Hepatocyte (in vitro differentiated cells): ENCODE results near the gene ENPP1. TPM values are rescaled to one million over a fixed set of nuclear protein-coding genes. Genes with fewer than 3 reads are reported as not detected.

Experiments
- DNase-seq: peaks from one replicate; pipeline ENCODE4 v3.0.0-alpha.2; 2016; ENCODE audit warnings: low spot score
- H2AFZ ChIP-seq: fragments of 200-600 bp; sonication (generic); 2 replicates; pipeline ENCODE4 v1.6.0; 2016; ENCODE audit warnings: antibody characterized with exemption, mild to moderate bottlenecking
- H3K27ac ChIP-seq: fragments of 200-600 bp; sonication (generic); 2 replicates; pipeline ENCODE4 v1.5.1; 2016; ENCODE audit warnings: mild to moderate bottlenecking
- H3K27me3 ChIP-seq: fragments of 200-600 bp; sonication (generic); 2 replicates; pipeline ENCODE4 v1.6.1; 2016
- H3K36me3 ChIP-seq: fragments of 200-600 bp; sonication (generic); replicated peaks from 2 replicates; pipeline ENCODE4 v1.5.1; 2016; ENCODE audit warnings: low read depth; ENCODE audit not compliant: insufficient read depth
- H3K4me1 ChIP-seq: fragments of 200-600 bp; sonication (generic); 2 replicates; pipeline ENCODE4 v1.5.1; 2016; ENCODE audit warnings: mild to moderate bottlenecking, moderate library complexity; ENCODE audit not compliant: insufficient read depth
- H3K4me2 ChIP-seq: fragments of 200-600 bp; sonication (generic); 2 replicates; pipeline ENCODE4 v1.6.0; 2016
- H3K4me3 ChIP-seq: fragments of 200-600 bp; sonication (generic); 2 replicates; pipeline ENCODE4 v1.5.1; 2016; ENCODE audit warnings: mild to moderate bottlenecking
- H3K79me2 ChIP-seq: fragments of 200-600 bp; sonication (generic); 2 replicates; pipeline ENCODE4 v1.6.0; 2017; ENCODE audit warnings: mild to moderate bottlenecking
- H3K9me2 ChIP-seq: fragments of 200-600 bp; sonication (generic); replicated peaks from 2 replicates; pipeline ENCODE4 v1.6.0; 2017; ENCODE audit warnings: mild to moderate bottlenecking; ENCODE audit not compliant: insufficient read depth
- H3K9me3 ChIP-seq: fragments of 200-600 bp; sonication (generic); 2 replicates; pipeline ENCODE4 v1.5.1; 2016; ENCODE audit warnings: low read depth, mild to moderate bottlenecking
- H4K20me1 ChIP-seq: fragments of 200-600 bp; sonication (generic); 2 replicates; pipeline ENCODE4 v1.6.0; 2016; ENCODE audit warnings: mild to moderate bottlenecking; ENCODE audit not compliant: insufficient read depth, poor library complexity, severe bottlenecking
- EZH2 ChIP-seq: fragments of 200-600 bp; sonication (generic); IDR thresholded peaks from 2 replicates; pipeline ENCODE4 v1.6.1; 2016; ENCODE audit warnings: antibody characterized with exemption, mild to moderate bottlenecking, borderline replicate concordance
- EZH2phosphoT487 ChIP-seq: fragments of 200-600 bp; sonication (generic); IDR thresholded peaks from one replicate; pipeline ENCODE4 v1.6.1; 2018; ENCODE audit warnings: antibody characterized with exemption, mild to moderate bottlenecking, low read depth, moderate library complexity; ENCODE audit not compliant: unreplicated experiment, severe bottlenecking
- WGBS: methylation state at CpG from one replicate; pipeline ENCODE4 v1.1.6; 2016; ENCODE audit warnings: low lambda C conversion rate; ENCODE audit errors: missing lambda C conversion rate; 5-methylcytosine and 5-hydroxymethylcytosine counted together
- polyA plus RNA-seq: library from polyadenylated mRNA; unstranded; fragments of >200 nt; fragmentation: Nextera tagmentation; extraction: Ambion mirVana; gene quantifications from 2 replicates; pipeline ENCODE4 v1.2.1, GENCODE V29; 2016
- total RNA-seq: library from RNA; depleted of rRNA; stranded (reverse); fragments of >200 nt; gene quantifications from 2 replicates; pipeline ENCODE4 v1.2.3, GENCODE V29; 2014
- TF ChIP-seq, protein P1 (sequence below): fragments of 200-600 bp; sonication (generic); IDR thresholded peaks from 2 replicates; pipeline ENCODE4 v1.5.1; 2016; ENCODE audit warnings: antibody characterized with exemption, mild to moderate bottlenecking; ENCODE audit not compliant: poor library complexity

Gene ENPP1
- total and polyA plus RNA-seq, 2 experiments from 2014 or later = 74.7 to 86.9 TPM

DNA sequence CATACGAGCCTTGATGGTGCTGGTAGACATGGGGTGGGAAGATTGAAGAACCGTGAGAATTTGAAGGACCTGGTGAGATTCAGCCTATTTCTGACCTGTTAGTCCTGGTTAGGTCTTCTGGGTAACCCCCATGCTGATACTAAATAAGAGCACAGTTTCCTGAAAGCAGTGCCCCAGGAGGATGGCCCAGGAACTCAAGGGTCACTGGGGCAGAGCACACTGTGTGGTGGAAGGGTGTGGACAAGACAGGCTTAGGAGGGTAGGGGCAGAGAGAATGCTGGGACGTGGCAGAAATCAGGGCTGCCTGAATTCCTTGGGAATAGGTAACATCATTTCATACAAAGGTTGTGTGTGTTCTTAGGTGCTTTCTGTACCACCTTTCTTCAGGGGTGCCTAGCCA is 31.9 kb upstream of the ENPP1 start:
- WGBS = 94% methylated on average over 3 of the region's 3 CpGs
- Histone ChIP-seq H3K9me3 (no peaks in the 10 kb centered on the region), H3K9me2 (no peaks in the 10 kb centered on the region), H4K20me1 (no peaks in the 10 kb centered on the region), H3K4me2 (no peak overlapping the region), H3K36me3 (no peaks in the 10 kb centered on the region), H3K27ac (peak overlapping the region; percentile 54), H3K79me2 (no peaks in the 10 kb centered on the region), H2AFZ (no peak overlapping the region), H3K27me3 (no peaks in the 10 kb centered on the region), H3K4me1 (peaks cover 13% of the 10 kb centered on the region), H3K4me3 (no peak overlapping the region)
- no peak for DNase-seq
- TF ChIP-seq, protein P1, sequence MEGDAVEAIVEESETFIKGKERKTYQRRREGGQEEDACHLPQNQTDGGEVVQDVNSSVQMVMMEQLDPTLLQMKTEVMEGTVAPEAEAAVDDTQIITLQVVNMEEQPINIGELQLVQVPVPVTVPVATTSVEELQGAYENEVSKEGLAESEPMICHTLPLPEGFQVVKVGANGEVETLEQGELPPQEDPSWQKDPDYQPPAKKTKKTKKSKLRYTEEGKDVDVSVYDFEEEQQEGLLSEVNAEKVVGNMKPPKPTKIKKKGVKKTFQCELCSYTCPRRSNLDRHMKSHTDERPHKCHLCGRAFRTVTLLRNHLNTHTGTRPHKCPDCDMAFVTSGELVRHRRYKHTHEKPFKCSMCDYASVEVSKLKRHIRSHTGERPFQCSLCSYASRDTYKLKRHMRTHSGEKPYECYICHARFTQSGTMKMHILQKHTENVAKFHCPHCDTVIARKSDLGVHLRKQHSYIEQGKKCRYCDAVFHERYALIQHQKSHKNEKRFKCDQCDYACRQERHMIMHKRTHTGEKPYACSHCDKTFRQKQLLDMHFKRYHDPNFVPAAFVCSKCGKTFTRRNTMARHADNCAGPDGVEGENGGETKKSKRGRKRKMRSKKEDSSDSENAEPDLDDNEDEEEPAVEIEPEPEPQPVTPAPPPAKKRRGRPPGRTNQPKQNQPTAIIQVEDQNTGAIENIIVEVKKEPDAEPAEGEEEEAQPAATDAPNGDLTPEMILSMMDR = no peak
- TF ChIP-seq EZH2phosphoT487 (no peak), EZH2 (no peak)

DNA sequence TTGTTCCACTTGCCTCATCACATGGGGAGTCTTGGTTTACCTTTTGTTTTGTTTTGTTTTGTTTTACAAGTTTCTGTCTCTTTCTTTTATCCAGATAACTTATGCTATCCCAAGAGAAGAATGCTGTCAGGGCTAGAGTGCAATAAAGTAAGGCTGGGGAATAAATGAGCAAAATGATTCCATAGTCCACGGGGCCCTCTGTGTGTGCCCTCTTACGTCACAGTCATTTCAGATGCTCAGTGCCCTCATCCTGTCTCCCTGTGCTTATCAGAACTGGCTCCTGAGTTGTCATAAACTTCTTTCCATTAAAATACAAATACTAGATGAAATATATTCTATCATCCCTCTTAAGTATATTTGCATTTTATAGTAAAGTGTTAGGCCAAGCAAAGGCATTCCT is 30.8 kb upstream of the ENPP1 start:
- H3K4me2 ChIP-seq = no peak overlapping the region
- TF ChIP-seq EZH2 = no peak
- no peak for TF ChIP-seq EZH2phosphoT487
- TF ChIP-seq, protein P1 = no peak
- no peaks in the 10 kb centered on the region for H3K27me3 ChIP-seq
- H3K4me1 ChIP-seq = peaks cover 13% of the 10 kb centered on the region
- H2AFZ ChIP-seq = no peak overlapping the region
- H4K20me1 ChIP-seq = no peaks in the 10 kb centered on the region
- peak; percentile 70 for DNase-seq
- no peaks in the 10 kb centered on the region for H3K9me3 ChIP-seq
- WGBS = 67% methylated on average over 2 of the region's 2 CpGs
- H3K9me2 ChIP-seq = no peaks in the 10 kb centered on the region
- no peaks in the 10 kb centered on the region for H3K36me3 ChIP-seq
- H3K79me2 ChIP-seq = no peaks in the 10 kb centered on the region
- H3K27ac ChIP-seq = peak overlapping the region; percentile 82
- H3K4me3 ChIP-seq = no peak overlapping the region

DNA sequence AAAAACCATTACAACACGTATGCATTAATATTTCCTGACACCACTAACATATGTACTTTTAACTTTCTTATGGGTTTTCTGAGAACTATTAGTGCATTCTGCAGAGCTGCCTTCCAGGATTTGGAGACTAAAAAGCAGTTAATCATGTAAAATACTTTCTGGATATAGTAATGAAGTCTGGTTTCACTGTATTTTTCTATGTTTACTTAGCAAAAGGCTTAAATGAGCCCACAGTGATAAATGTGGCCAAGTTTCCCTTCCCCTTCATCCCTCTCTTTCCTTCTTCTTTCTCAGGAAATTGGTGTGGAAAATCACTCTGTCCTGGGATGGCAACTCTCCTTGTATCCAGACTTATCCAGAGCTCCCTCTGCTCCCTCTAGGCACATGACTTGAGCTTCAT is 29.7 kb upstream of the ENPP1 start:
- Histone ChIP-seq H3K27me3 (no peaks in the 10 kb centered on the region), H3K9me3 (no peaks in the 10 kb centered on the region), H3K4me2 (no peak overlapping the region), H3K4me1 (peaks cover 13% of the 10 kb centered on the region), H3K9me2 (no peaks in the 10 kb centered on the region), H3K79me2 (no peaks in the 10 kb centered on the region), H4K20me1 (no peaks in the 10 kb centered on the region), H3K27ac (peak overlapping the region; percentile 82), H2AFZ (no peak overlapping the region), H3K36me3 (no peaks in the 10 kb centered on the region), H3K4me3 (no peak overlapping the region)
- 94% methylated on average over 1 of the region's 1 CpG for WGBS
- TF ChIP-seq, protein P1 = no peak
- TF ChIP-seq EZH2phosphoT487 = no peak
- TF ChIP-seq EZH2 = no peak
- no peak for DNase-seq

DNA sequence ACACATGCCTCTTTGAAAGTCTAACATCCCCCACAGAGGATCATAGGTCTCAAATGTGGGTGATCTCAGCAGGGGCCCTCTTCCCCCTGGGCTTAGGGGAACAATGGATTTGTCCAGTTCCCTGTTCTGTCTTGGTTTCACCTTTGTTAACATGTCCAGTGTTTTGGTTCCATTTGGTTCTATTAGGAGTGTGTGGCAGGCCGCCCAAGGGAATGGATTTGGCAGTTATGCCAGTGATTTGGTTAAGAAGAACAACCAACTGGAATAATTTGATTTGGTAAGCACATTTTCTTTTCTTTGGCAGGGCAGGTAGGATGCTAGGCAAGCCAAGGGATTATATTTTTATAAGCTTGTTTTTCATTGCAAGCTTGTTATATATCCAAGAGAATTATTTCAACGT is 28.5 kb upstream of the ENPP1 start:
- 93% methylated on average over 2 of the region's 2 CpGs for WGBS
- no peak overlapping the region for H3K4me2 ChIP-seq
- H3K4me3 ChIP-seq = no peak overlapping the region
- H3K27me3 ChIP-seq = no peaks in the 10 kb centered on the region
- no peaks in the 10 kb centered on the region for H3K9me2 ChIP-seq
- H4K20me1 ChIP-seq = no peaks in the 10 kb centered on the region
- no peak for DNase-seq
- H3K4me1 ChIP-seq = peaks cover 13% of the 10 kb centered on the region
- no peak overlapping the region for H2AFZ ChIP-seq
- H3K36me3 ChIP-seq = no peaks in the 10 kb centered on the region
- no peaks in the 10 kb centered on the region for H3K9me3 ChIP-seq
- no peaks in the 10 kb centered on the region for H3K79me2 ChIP-seq
- TF ChIP-seq, protein P1 = no peak
- TF ChIP-seq EZH2 = no peak
- TF ChIP-seq EZH2phosphoT487 = no peak
- H3K27ac ChIP-seq = no peak overlapping the region
